Endodermal cell (in vitro differentiated cells): Measurements from ENCODE around the gene NDUFS4. TPM values are rescaled to one million over a fixed set of nuclear protein-coding genes. Genes with fewer than 3 reads are reported as not detected.

Source experiments
- DNase-seq: peaks from one replicate; pipeline ENCODE4 v3.0.0-alpha.2; 2017
- H3K27ac ChIP-seq: 2 replicates; pipeline ENCODE4 v1.5.1; 2013; ENCODE audit warnings: mild to moderate bottlenecking, low read depth, low read length, moderate library complexity
- H3K27me3 ChIP-seq: 2 replicates; pipeline ENCODE4 v1.6.1; 2013; ENCODE audit warnings: mild to moderate bottlenecking, low read length, moderate library complexity; ENCODE audit not compliant: insufficient read depth, control insufficient read depth, poor library complexity, severe bottlenecking
- H3K36me3 ChIP-seq: 2 replicates; pipeline ENCODE4 v1.7.0; 2013; ENCODE audit warnings: mild to moderate bottlenecking, low read length, moderate library complexity; ENCODE audit not compliant: control insufficient read depth, insufficient read depth
- H3K4me1 ChIP-seq: one replicate; pipeline ENCODE4 v1.7.0; 2013; ENCODE audit warnings: low read length; ENCODE audit not compliant: control insufficient read depth, insufficient read depth
- H3K4me3 ChIP-seq: 2 replicates; pipeline ENCODE4 v1.5.1; 2013; ENCODE audit warnings: mild to moderate bottlenecking, low read length, moderate library complexity
- H3K9ac ChIP-seq: 2 replicates; pipeline ENCODE4 v1.6.1; 2013; ENCODE audit warnings: mild to moderate bottlenecking, low read length, moderate library complexity; ENCODE audit not compliant: poor library complexity, severe bottlenecking; ENCODE audit errors: extremely low read depth
- H3K9me3 ChIP-seq: 2 replicates; pipeline ENCODE4 v1.6.1; 2013; ENCODE audit warnings: mild to moderate bottlenecking, low read length, moderate library complexity; ENCODE audit not compliant: control insufficient read depth
- H3K27ac Mint-ChIP-seq: 2 replicates; pipeline ENCODE4 v1.8.0; 2020; ENCODE audit warnings: mixed read lengths
- H3K27me3 Mint-ChIP-seq: 2 replicates; pipeline ENCODE4 v1.8.0; 2021; ENCODE audit warnings: mild to moderate bottlenecking, mixed read lengths; ENCODE audit not compliant: insufficient read depth
- H3K36me3 Mint-ChIP-seq: 2 replicates; pipeline ENCODE4 v1.8.0; 2020; ENCODE audit warnings: low read depth, mixed read lengths
- H3K4me1 Mint-ChIP-seq: 2 replicates; pipeline ENCODE4 v1.8.0; 2020; ENCODE audit warnings: mixed read lengths
- H3K4me3 Mint-ChIP-seq: 2 replicates; pipeline ENCODE4 v1.8.0; 2020; ENCODE audit warnings: mild to moderate bottlenecking, moderate library complexity, mixed read lengths
- H3K9me3 Mint-ChIP-seq: 2 replicates; pipeline ENCODE4 v1.8.0; 2020; ENCODE audit warnings: mild to moderate bottlenecking, mixed read lengths
- CTCF ChIP-seq: fragments of 200-600 bp; sonication (generic); conservative IDR thresholded peaks from 2 replicates; pipeline ENCODE4 v1.5.0; 2021; ENCODE audit warnings: antibody characterized with exemption, mild to moderate bottlenecking
- WGBS, 2 experiments: methylation state at CpG; one replicate each; pipeline versions ENCODE4 v1.1.5 to v1.1.7; 2013; ENCODE audit warnings: missing lambda C conversion rate in 2 of 2, mixed read lengths in 1 of 2; ENCODE audit not compliant: insufficient coverage in 1 of 2, insufficient read length in 1 of 2; 5-methylcytosine and 5-hydroxymethylcytosine counted together
- total RNA-seq, 2 donors: library from RNA; stranded (reverse); fragmentation: NEBNext Ultra II Directional in 1 of 2; extraction: Animal tissue kit (Norgen Biotek cat#: 25700) in 1 of 2; gene quantifications; 2 replicates in 1 of 2; 3 replicates in 1 of 2; pipeline ENCODE4 v1.2.1, GENCODE V29; 2021

NDUFS4 gene
- total RNA-seq, 2 donors from 2014 or later = 55.0 to 88.3 TPM

- H3K9ac ChIP-seq = no peak overlapping the region
- H3K36me3 ChIP-seq = no peaks in the 10 kb centered on the region
- Mint-ChIP-seq H3K36me3 (no peaks in the 10 kb centered on the region), H3K27me3 (peaks cover 2% of the 10 kb centered on the region), H3K9me3 (peaks cover 14% of the 10 kb centered on the region), H3K4me3 (no peak overlapping the region), H3K4me1 (peaks cover 15% of the 10 kb centered on the region), H3K27ac (no peak overlapping the region)
- no peak for TF ChIP-seq CTCF
- H3K27ac ChIP-seq = no peak overlapping the region
- H3K4me3 ChIP-seq = no peak overlapping the region
- H3K4me1 ChIP-seq = peaks cover 4% of the 10 kb centered on the region
- H3K27me3 ChIP-seq = no peaks in the 10 kb centered on the region
- 89 to 100% methylated on average over 3 of the region's 3 CpGs for WGBS, 2 experiments
- H3K9me3 ChIP-seq = peaks cover 11% of the 10 kb centered on the region
- DNase-seq = no peak
Measured at GRCh38 chr5:53554444-53554843, 6.0 kb upstream of the NDUFS4 start.

- no peak overlapping the region for H3K4me3 Mint-ChIP-seq
- H3K36me3 ChIP-seq = no peaks in the 10 kb centered on the region
- no peaks in the 10 kb centered on the region for H3K36me3 Mint-ChIP-seq
- peaks cover 15% of the 10 kb centered on the region for H3K4me1 Mint-ChIP-seq
- no peak overlapping the region for H3K27ac Mint-ChIP-seq
- H3K27ac ChIP-seq = no peak overlapping the region
- H3K9ac ChIP-seq = no peak overlapping the region
- H3K9me3 ChIP-seq = peaks cover 13% of the 10 kb centered on the region
- DNase-seq = no peak
- no peak for TF ChIP-seq CTCF
- peaks cover 16% of the 10 kb centered on the region for H3K9me3 Mint-ChIP-seq
- H3K4me1 ChIP-seq = peaks cover 4% of the 10 kb centered on the region
- H3K4me3 ChIP-seq = no peak overlapping the region
- no peaks in the 10 kb centered on the region for H3K27me3 ChIP-seq
- peaks cover 2% of the 10 kb centered on the region for H3K27me3 Mint-ChIP-seq
Measured at GRCh38 chr5:53555160-53555559, 5.3 kb upstream of the NDUFS4 start.

GRCh38 chr5:53556001-53556400 is 4.4 kb upstream of the NDUFS4 start:
- no peak for DNase-seq
- Mint-ChIP-seq H3K27me3 (peaks cover 2% of the 10 kb centered on the region), H3K36me3 (no peaks in the 10 kb centered on the region), H3K9me3 (peaks cover 16% of the 10 kb centered on the region), H3K4me1 (peaks cover 16% of the 10 kb centered on the region), H3K27ac (no peak overlapping the region), H3K4me3 (no peak overlapping the region)
- no peaks in the 10 kb centered on the region for H3K36me3 ChIP-seq
- H3K9ac ChIP-seq = no peak overlapping the region
- no peak overlapping the region for H3K27ac ChIP-seq
- H3K4me3 ChIP-seq = no peak overlapping the region
- no peak for TF ChIP-seq CTCF
- H3K27me3 ChIP-seq = no peaks in the 10 kb centered on the region
- peaks cover 4% of the 10 kb centered on the region for H3K4me1 ChIP-seq
- peaks cover 13% of the 10 kb centered on the region for H3K9me3 ChIP-seq
